Measurements from ENCODE around the gene CTSG.
"Not testable (repeated sequence)": the region's sequence is repeated elsewhere in the genome, so short reads cannot be mapped to it uniquely, and the experiment has no call there.

The CTSG gene

GRCh38 chr14:24565766-24566165 is 10.3 kb downstream of the CTSG start:
- Histone ChIP-seq H3K4me3 (no peak overlapping the region), H3K4me1 (peaks cover 0 to 13% (median 9%) of the 10 kb centered on the region in 10 experiments; a peak in 13 of 20 replicates), H3K9ac (no peak overlapping the region), H3K9me3 (replicated peaks in 1 of 11) (peaks cover 46 to 57% (median 49%) of the 10 kb centered on the region in 11 experiments), H4K20me1 (no peaks in the 10 kb centered on the region), H3K36me3 (0 out of 22 replicates have a peak, but pooled peaks cover 0 to 5% (median 0%) of the 10 kb centered on the region in 11 experiments), H3K27ac (no peak overlapping the region), H3K27me3 (no peaks in the 10 kb centered on the region), H3K4me2 (peak overlapping the region in 7 of 11 experiments; percentile 4 to 45 (median 15); a peak in 8 of 22 replicates)
- TF ChIP-seq Cebpa-rat (IDR thresholded peaks at IDR 0.05), result 0 out of 22 replicates have a peak, but pooled peaks of 1 of the 11 experiments have one; percentile 14

GRCh38 chr14:24563505-24563904 is 12.5 kb downstream of the CTSG start:
- Histone ChIP-seq H3K9me3 (replicated peaks in 1 of 11) (peaks cover 43 to 52% (median 48%) of the 10 kb centered on the region in 11 experiments), H3K9ac (no peak overlapping the region), H3K4me2 (no peak overlapping the region), H4K20me1 (no peaks in the 10 kb centered on the region), H3K4me3 (no peak overlapping the region), H3K36me3 (0 out of 22 replicates have a peak, but pooled peaks cover 0 to 5% (median 0%) of the 10 kb centered on the region in 11 experiments), H3K27me3 (no peaks in the 10 kb centered on the region), H3K27ac (no peak overlapping the region), H3K4me1 (peaks cover 0 to 13% (median 9%) of the 10 kb centered on the region in 10 experiments; a peak in 13 of 20 replicates)
- TF ChIP-seq Cebpa-rat (IDR thresholded peaks at IDR 0.05), result no peak

GRCh38 chr14:24556756-24557155 is 19.3 kb downstream of the CTSG start:
- Histone ChIP-seq H3K27ac (no peak overlapping the region), H3K4me2 (no peak overlapping the region), H3K9me3 (replicated peaks in 1 of 11) (peaks cover 0 to 6% (median 0%) of the 10 kb centered on the region in 11 experiments; a peak in 3 of 22 replicates), H3K4me1 (no peaks in the 10 kb centered on the region), H3K27me3 (no peaks in the 10 kb centered on the region), H3K9ac (no peak overlapping the region), H4K20me1 (no peaks in the 10 kb centered on the region), H3K4me3 (no peak overlapping the region), H3K36me3 (no peaks in the 10 kb centered on the region)
- no peak for TF ChIP-seq Cebpa-rat (IDR thresholded peaks at IDR 0.05)

- peaks cover 54 to 78% (median 67%) of the 10 kb centered on the region in 11 experiments for H3K9me3 ChIP-seq (replicated peaks in 1 of 11)
- not testable (repeated sequence) for H3K27me3 ChIP-seq, H3K4me2 ChIP-seq
Measured at GRCh38 chr14:24549064-24549463, 27.0 kb downstream of the CTSG start.

GRCh38 chr14:24542346-24542936 is 33.6 kb downstream of the CTSG start:
- TF ChIP-seq Cebpa-rat (IDR thresholded peaks at IDR 0.05), result no peak
- Histone ChIP-seq H3K9ac (no peak overlapping the region), H3K4me2 (no peak overlapping the region), H3K4me1 (peaks cover 0 to 3% (median 0%) of the 10 kb centered on the region in 10 experiments; a peak in 1 of 20 replicates), H3K36me3 (no peaks in the 10 kb centered on the region), H4K20me1 (no peaks in the 10 kb centered on the region), H3K4me3 (no peak overlapping the region), H3K27me3 (no peaks in the 10 kb centered on the region), H3K27ac (no peak overlapping the region), H3K9me3 (replicated peaks in 1 of 11) (peaks cover 42 to 74% (median 50%) of the 10 kb centered on the region in 11 experiments)

More at GRCh38 chr14:24549064-24549463, 27.0 kb downstream of the CTSG start:
- not testable (repeated sequence) for H3K4me1 ChIP-seq, H3K4me3 ChIP-seq, H4K20me1 ChIP-seq, H3K27ac ChIP-seq, H3K36me3 ChIP-seq, H3K9ac ChIP-seq

- Histone ChIP-seq H3K4me1 (peaks cover 10 to 28% (median 19%) of the 10 kb centered on the region in 10 experiments), H4K20me1 (no peaks in the 10 kb centered on the region), H3K27me3 (no peaks in the 10 kb centered on the region), H3K4me2 (peak overlapping the region in 2 of 11 experiments; percentile 22 to 65; a peak in 4 of 22 replicates), H3K9me3 (replicated peaks in 1 of 11) (peaks cover 0 to 27% (median 6%) of the 10 kb centered on the region in 11 experiments; a peak in 8 of 22 replicates), H3K27ac (peak overlapping the region in 1 of 11 experiments; percentile 33; a peak in 1 of 22 replicates), H3K9ac (no peak overlapping the region), H3K36me3 (no peaks in the 10 kb centered on the region), H3K4me3 (no peak overlapping the region)
- TF ChIP-seq Cebpa-rat (IDR thresholded peaks at IDR 0.05), result no peak
Measured at GRCh38 chr14:24535737-24536136, 40.3 kb downstream of the CTSG start.

GRCh38 chr14:24534286-24534685 is 41.8 kb downstream of the CTSG start:
- H4K20me1 ChIP-seq, result no peaks in the 10 kb centered on the region
- H3K4me2 ChIP-seq, result peak overlapping the region; percentile 6 to 66 (median 35); a peak in 21 of 22 replicates

GRCh38 chr14:24525877-24526620 is 50.0 kb downstream of the CTSG start:
- not testable (repeated sequence) for H4K20me1 ChIP-seq; H3K4me3 ChIP-seq; H3K27ac ChIP-seq; H3K36me3 ChIP-seq; H3K9ac ChIP-seq; H3K27me3 ChIP-seq; H3K4me2 ChIP-seq; H3K9me3 ChIP-seq (replicated peaks in 1 of 11); H3K4me1 ChIP-seq

More at GRCh38 chr14:24534286-24534685, 41.8 kb downstream of the CTSG start:
- H3K36me3 ChIP-seq, result no peaks in the 10 kb centered on the region
- no peaks in the 10 kb centered on the region for H3K27me3 ChIP-seq
- peaks cover 10 to 28% (median 19%) of the 10 kb centered on the region in 10 experiments for H3K4me1 ChIP-seq
- no peak overlapping the region for H3K27ac ChIP-seq
- H3K4me3 ChIP-seq, result no peak overlapping the region
- TF ChIP-seq Cebpa-rat (IDR thresholded peaks at IDR 0.05), result no peak
- no peak overlapping the region for H3K9ac ChIP-seq
- H3K9me3 ChIP-seq (replicated peaks in 1 of 11), result peaks cover 0 to 12% (median 5%) of the 10 kb centered on the region in 11 experiments; a peak in 7 of 22 replicates

All from BLaER1 treated with 17β-estradiol and CSF1 and Interleukin-3, amounts not matched to agents 10 nM and 100 nM (cell line).